Measurements from ENCODE around the gene NF1.

- TF ChIP-seq POLR2A (IDR thresholded peaks at IDR 0.05; ENCODE audit: low read depth) (no peak), CTCF (IDR thresholded peaks at IDR 0.05) (no peak), POLR2AphosphoS5 (IDR thresholded peaks at IDR 0.05) (no peak)
Observed at GRCh38 chr17:31274252-31274651, 179.5 kb downstream of the NF1 start.
